ENCODE results near the gene CTNNAL1.

Gene CTNNAL1

GRCh38 chr9:109026306-109026705, 13.0 kb upstream of the CTNNAL1 start:
- no peak for DNase-seq

GRCh38 chr9:109022873-109023272, 9.6 kb upstream of the CTNNAL1 start:
- no peak for DNase-seq

- no peak for DNase-seq
Observed at GRCh38 chr9:109020581-109021511, 7.5 kb upstream of the CTNNAL1 start.

DNA sequence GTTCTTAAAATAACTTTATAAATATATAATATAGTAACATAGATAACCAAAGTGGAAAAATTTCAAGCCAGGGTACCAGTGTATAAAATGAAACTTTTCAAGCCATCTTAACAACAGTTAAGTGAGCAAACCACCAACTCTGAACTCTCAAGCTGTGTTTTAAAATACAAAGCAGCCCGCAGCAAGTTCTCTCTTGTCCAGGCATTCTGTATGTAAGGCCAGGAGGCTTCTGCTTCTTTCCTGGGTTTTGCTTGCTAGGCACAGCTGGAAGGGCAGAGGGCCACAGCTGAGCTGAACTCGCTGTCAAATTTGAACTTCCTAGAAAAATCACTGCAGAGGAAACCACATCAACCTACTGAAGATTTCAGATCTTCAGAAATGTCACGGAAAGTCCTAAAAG, 6.8 kb upstream of the CTNNAL1 start:
- no peak for DNase-seq

DNA sequence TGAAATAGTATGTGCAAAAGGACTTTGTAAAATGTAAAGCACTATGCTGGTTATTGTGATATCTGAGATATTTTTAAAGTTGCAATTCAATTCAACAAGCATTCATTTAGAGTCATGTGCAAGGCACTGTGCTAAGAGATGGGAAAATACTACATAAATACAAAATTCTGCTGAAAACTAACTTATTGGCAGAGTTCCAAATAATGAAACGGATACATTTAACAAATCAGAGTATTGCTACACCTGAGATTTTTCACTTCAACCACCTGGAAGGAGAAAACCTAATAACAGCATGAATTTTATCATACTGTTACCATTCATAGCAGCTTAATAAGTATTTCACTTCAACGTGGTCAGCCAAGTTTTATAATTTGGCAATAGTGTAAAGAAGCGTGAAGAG, 6.1 kb upstream of the CTNNAL1 start:
- no peak for DNase-seq

DNA sequence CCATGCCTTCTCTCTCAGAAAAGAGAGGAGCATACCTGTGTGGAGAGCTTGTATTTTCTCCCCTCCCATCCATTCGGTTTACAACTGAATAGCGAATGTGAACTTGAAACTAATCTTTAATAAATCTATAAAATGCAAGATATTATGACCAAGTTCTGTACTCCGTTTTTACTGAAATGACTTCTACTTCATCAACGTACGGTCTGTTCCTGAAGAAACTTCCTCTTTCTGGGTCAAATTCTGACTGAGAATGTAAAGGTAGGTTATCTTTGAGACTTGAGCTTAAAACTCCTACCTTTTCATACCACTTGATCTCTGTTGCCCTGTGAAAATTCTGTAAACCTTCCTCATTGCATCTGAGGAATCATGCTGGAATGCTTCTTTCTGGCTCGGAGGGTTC, 4.2 kb upstream of the CTNNAL1 start:
- DNase-seq = no peak

DNA sequence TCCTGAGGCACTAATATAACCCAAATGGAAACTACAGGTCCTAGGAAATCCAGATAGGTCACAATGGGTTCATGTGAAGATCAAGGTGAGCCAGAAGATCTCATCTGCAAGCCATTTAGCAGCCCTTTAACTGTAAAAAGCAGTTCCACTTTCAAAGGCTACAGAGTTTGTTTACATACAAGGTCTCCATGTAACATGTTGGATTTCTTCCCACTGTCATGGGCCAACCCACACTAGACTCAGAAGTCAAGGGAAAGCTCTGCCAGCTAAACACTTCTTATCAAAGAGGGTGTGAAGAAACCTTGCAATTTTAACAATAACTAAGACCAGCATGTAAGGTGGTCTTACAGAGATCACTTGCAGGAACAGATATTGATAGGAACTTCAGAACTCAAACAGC, 3.8 kb upstream of the CTNNAL1 start:
- no peak for DNase-seq

DNA sequence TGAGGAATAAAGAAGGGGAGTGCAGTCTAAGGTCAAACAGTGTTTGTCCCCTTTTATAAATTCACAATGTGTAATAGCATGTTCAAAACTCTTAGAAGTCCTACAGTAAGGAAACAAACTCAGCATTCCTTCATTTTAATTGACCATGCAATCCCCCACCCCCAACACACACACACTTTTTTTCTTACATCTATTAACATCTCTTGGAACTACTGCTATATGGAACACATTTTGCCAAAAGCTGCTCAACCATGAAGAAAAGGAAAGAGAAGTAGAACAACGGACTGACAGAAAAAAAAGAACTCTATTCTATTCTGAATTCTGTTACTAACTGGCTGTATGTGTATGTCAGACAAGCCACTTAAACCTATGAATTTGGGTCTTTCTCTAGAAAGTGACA, 2.8 kb upstream of the CTNNAL1 start:
- no peak for DNase-seq

GRCh38 chr9:109014608-109015280, 1.4 kb upstream of the CTNNAL1 start:
- no peak for DNase-seq

- DNase-seq = no peak
Observed at GRCh38 chr9:109013679-109014607, 644 bp upstream of the CTNNAL1 start.

DNA sequence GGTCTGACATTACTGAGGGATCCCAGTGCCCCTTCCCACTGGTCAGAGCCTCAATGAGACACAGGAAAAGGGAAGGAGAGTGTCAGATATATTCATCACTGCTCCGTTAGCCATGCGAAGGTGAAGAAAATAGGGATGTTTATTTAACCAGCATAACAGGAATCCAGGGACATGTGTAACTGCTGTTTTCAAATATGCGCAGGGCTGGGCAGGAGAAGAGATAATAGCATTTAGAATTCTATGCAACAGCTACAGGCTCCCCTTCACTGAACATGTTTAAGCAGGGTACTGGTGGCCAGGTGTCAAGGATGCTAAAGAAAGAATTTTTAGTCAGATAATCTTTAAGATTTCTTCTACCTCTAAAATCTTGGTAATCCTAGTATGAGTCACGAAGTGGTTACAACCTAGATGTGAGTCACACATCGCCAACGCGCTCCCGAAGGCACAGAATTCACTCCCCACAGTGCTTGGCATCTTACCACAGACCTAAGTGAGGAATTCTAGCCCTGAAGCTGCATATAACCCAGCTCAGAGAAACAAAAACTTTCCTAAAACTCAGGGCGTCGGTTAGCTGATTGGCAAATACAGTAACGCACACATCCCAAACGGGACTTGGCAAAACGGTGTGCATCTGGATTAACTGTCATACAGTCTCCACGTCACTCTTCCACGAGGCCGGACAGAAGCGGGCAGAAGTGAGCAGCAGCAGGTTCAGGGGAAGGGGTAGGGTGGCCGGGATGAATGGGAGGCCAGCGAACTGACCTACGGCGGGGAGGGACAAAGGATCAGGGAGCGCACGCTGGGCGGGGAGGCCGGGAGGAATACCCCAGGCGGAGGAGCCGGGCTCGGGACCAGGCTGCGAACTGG, 1.1 kb downstream of the CTNNAL1 start:
- peak; percentile 51 to 88 for DNase-seq

GRCh38 chr9:109011231-109011671, 2.0 kb downstream of the CTNNAL1 start:
- no peak for DNase-seq

DNA sequence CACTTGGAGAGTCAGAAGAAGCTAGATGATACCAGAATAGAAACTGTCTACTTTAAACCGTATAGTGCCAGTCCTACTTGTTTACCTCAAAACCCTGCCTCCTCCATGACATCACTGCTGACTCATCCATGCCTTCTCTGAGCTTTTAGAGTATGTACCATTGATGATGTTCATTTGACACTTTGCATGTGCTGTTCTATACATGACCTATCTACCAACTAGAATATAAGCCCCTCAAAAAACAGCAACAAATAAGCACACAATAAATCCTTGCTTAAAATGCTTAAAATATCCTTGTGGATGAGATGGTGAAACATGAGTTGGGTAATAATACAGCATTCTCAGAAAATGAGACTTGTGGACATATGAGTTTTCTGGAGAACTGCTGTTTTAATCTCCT, 2.6 kb downstream of the CTNNAL1 start:
- peak; percentile 43 to 77 for DNase-seq

GRCh38 chr9:109005678-109006077, 7.6 kb downstream of the CTNNAL1 start:
- no peak for DNase-seq

DNA sequence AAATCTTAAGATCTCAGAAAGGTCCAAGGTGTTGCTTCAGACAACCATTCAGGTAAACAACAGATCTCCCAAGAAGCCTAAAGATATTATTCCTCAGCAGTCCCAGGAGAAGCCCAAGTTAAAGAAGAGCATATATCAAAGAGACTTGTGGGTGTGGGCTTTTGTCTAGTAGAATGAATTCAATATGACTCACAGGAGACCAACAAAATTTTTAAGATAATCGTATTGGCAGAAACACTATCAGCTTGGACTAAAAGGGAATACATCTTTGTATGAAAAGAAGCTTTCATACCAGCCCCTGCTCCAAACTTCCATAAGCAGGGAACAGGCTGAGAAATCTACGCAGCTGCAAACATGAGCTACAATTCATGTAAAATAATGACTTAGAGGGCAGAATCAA, 10.2 kb downstream of the CTNNAL1 start:
- DNase-seq = no peak

DNA sequence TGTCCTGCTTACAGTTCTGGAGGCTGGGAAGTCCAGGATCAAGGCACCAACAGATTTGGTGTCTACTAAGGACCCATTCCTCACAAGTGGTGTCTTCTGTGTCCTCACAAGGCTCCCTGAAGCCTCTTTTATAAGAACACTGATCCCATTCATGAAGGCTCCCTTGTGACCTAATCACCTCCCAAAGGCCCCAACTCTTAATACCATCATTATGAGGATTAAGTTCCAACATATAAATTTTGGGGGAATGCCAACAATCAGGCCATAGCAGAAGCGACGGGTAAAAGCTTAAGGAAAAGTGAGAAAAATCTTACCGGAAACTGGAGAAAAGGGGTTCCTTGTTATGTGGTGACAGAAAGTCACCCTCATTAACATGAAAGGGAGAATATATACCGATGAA, 11.2 kb downstream of the CTNNAL1 start:
- no peak for DNase-seq

DNA sequence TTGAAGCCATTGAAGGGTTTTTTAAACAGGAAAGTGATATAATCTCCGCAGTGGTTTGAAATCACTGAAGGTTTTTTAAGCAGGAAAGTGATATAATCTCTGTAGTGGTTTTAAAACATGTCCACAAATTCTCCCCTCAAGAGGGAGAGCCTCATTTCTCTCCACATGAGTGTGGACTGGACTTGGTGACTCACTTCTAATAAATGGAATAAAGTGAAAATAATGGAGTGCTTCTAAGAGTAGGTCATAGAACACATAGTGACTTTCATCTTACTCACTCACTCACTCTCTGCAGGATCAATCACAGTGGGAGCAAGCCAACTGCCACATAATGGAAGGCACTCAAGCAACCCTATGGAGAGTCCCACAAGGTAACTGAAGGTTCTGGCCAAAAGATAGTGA, 12.0 kb downstream of the CTNNAL1 start:
- DNase-seq = peak; percentile 59 to 74

DNA sequence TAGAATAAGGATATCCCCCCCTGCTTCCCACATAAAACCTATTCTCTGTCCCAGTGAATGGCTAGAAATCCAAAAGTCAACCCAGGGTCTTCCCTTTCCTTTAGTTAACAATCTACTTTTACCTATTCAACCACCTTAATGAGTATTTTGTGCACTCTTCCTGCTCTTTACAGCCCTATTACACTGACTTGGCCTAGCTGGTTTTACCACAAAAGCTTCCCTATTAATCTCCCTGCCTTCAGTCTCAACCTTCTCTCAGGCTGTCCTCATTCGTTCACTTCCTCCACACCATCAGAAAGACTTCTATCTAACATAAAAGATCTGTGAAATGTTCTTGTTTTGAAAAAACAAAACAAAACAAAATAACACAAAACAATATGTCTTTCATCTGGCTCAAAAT, 16.2 kb downstream of the CTNNAL1 start:
- no peak for DNase-seq

GRCh38 chr9:108996643-108997042, 16.7 kb downstream of the CTNNAL1 start:
- no peak for DNase-seq

GRCh38 chr9:108994695-108995094, 18.6 kb downstream of the CTNNAL1 start:
- no peak for DNase-seq

- DNase-seq = no peak
Observed at GRCh38 chr9:108991479-108991878, 21.8 kb downstream of the CTNNAL1 start.

DNA sequence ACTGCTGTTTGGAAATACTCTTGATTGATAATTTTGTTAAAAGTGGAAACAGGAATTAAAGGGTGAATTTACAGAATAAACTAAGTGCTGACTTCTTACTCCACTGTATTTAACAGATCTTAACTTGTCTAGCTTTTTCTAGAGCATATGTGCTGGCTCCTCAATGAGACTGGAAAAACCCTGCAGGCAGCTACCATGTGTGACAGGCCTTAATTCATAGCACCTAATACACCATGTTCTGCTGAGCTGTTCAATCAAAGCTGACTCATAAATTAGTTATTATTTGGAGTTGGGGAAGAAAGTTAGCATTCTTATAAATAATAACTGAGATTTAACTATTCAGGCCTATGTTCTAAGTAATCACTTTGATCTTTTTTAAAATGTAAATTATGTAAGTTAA, 29.4 kb downstream of the CTNNAL1 start:
- no peak for DNase-seq

All from SW 1271 (cell line).